Measurements from ENCODE around the gene CAPN5.
A peak's percentile ranks its signal among the peaks of the same experiment; 100 is the strongest.

Gene CAPN5

DNA sequence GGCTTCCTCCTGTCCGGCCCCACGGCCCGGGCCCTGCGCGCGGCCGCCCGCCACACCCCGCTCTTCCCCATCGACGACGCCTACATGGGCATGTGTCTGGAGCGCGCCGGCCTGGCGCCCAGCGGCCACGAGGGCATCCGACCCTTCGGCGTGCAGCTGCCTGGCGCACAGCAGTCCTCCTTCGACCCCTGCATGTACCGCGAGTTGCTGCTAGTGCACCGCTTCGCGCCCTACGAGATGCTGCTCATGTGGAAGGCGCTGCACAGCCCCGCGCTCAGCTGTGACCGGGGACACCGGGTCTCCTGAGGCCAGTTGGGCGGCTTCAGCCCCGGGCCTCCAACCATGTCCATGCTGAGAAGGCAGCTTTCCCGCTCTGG, 26.4 kb upstream of the CAPN5 start:
- ChIA-PET POLR2A (no interaction called here), CTCF (interaction anchor here (0.9 to 3.7 kb wide), 6 partner anchors 51 to 122 kb away, joined by 3 to 18 read pairs (median 6); no protein-coding TSS in a partner anchor)
- TF ChIP-seq, protein P1, sequence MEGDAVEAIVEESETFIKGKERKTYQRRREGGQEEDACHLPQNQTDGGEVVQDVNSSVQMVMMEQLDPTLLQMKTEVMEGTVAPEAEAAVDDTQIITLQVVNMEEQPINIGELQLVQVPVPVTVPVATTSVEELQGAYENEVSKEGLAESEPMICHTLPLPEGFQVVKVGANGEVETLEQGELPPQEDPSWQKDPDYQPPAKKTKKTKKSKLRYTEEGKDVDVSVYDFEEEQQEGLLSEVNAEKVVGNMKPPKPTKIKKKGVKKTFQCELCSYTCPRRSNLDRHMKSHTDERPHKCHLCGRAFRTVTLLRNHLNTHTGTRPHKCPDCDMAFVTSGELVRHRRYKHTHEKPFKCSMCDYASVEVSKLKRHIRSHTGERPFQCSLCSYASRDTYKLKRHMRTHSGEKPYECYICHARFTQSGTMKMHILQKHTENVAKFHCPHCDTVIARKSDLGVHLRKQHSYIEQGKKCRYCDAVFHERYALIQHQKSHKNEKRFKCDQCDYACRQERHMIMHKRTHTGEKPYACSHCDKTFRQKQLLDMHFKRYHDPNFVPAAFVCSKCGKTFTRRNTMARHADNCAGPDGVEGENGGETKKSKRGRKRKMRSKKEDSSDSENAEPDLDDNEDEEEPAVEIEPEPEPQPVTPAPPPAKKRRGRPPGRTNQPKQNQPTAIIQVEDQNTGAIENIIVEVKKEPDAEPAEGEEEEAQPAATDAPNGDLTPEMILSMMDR (IDR thresholded peaks at IDR 0.05; ENCODE audit: control extremely low read depth, extremely low read depth, low read depth, missing control alignments) = no peak
- DNase-seq (ENCODE audit: extremely low spot score) = no peak

DNA sequence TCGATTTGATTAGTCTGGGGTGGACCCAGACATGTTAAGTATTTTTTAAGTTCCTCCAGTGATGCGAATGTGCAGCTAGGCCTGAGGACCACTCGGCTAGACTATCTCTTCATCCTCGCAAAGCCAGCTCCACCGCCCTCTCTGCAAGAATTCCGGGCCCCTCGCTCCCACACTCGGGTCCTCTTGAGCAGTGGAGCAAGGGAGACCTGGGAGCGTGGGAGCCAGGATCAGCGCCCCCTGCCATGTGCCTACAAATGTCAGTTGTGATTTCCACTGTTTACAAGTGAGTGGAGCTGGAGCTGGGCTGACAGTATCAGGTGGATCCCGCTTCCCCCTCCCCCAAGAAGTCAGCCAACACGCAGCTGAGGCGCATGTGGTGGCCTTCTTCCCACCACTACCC, 25.9 kb upstream of the CAPN5 start:
- DNase-seq (ENCODE audit: extremely low spot score) = no peak
- TF ChIP-seq, protein P1 (IDR thresholded peaks at IDR 0.05; ENCODE audit: control extremely low read depth, extremely low read depth, low read depth, missing control alignments) = no peak
- CTCF ChIA-PET = interaction anchor here (1.4 to 3.7 kb wide), 3 partner anchors 50 to 123 kb away, joined by 5 to 18 read pairs (median 12); no protein-coding TSS in a partner anchor
- POLR2A ChIA-PET = no interaction called here

DNA sequence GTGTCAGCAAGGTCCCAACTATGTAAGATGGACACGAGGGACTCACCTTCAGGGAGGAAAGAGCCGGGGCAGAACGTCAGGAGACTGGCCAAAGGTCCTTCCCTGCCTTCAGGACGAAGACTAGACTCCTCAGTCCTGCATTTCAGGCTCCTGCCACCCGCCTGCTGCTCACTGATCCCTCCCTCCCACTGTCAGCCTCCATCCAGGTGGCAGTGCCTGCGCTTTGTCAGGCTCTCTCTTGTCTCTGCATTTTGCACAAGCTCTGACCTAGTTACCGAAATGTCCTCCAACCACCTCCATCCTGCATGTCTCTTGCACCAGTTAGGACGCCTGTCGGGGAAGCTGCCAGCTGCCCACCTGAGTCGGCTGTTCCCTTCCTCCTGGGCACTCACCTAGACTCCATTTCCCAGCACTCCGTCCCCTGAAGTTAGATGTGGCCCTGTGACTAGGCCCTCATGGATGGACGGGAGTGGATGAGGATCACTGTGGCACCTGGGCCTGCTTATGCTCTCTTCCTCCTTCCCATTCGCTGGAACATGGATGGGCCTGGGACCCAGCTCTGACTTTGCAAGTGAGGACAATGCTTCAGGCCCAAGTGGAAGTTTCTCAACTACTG, 24.6 kb upstream of the CAPN5 start:
- TF ChIP-seq, protein P1 (IDR thresholded peaks at IDR 0.05; ENCODE audit: control extremely low read depth, extremely low read depth, low read depth, missing control alignments) = no peak
- DNase-seq (ENCODE audit: extremely low spot score) = no peak
- ChIA-PET CTCF (interaction anchor here (1.0 to 3.9 kb wide), 4 partner anchors 12 to 122 kb away, joined by 3 to 27 read pairs (median 10); no protein-coding TSS in a partner anchor), POLR2A (no interaction called here)

DNA sequence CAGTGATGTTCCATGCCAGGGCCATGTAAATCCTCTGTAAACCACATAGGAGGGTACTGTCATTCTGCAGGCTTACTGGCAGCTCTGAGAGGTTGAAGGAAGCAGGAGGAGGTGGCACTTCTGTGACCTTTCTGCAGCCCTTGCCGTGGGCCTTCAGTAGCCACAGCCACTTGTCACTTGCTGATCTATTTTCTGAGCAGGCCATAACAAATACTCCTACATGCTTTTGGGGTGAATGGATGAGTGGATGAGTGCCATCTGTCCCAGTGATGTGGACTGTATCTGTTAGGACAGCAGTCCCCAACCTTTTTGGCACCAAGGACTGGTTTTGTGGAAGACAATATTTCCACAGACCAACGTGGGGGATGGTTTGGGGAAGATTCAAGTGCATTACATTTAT, 22.4 kb upstream of the CAPN5 start:
- no peak for DNase-seq (ENCODE audit: extremely low spot score)
- POLR2A ChIA-PET = no interaction called here
- TF ChIP-seq, protein P1 (IDR thresholded peaks at IDR 0.05; ENCODE audit: control extremely low read depth, extremely low read depth, low read depth, missing control alignments) = no peak
- CTCF ChIA-PET = interaction anchor here (0.7 to 3.9 kb wide), 5 partner anchors 9 to 47 kb away, joined by 3 to 27 read pairs (median 7); partner anchors contain the start of gene B3GNT6

DNA sequence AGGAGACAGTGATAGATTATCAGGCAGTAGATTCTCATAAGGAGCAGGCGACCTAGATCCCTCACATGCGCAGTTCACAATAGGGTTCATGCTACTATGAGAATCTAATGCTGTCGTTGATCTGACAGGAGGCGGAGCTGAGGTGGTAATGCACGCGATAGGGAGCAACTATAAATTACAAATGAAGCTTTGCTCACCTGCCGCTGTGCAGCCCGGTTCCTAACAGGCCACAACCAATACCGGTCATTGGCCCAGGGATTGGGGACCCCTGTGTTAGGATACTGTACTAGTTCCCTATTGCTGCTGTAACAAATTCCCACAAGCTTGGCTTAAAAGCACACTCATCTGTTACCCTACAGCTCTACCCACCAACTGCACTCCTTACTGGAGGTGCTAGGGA, 21.9 kb upstream of the CAPN5 start:
- ChIA-PET CTCF (interaction anchor here (0.7 to 3.9 kb wide), 9 partner anchors 9 to 143 kb away, joined by 3 to 27 read pairs (median 3); partner anchors contain the start of gene B3GNT6), POLR2A (no interaction called here)
- TF ChIP-seq, protein P1 (IDR thresholded peaks at IDR 0.05; ENCODE audit: control extremely low read depth, extremely low read depth, low read depth, missing control alignments) = no peak
- DNase-seq (ENCODE audit: extremely low spot score) = no peak

DNA sequence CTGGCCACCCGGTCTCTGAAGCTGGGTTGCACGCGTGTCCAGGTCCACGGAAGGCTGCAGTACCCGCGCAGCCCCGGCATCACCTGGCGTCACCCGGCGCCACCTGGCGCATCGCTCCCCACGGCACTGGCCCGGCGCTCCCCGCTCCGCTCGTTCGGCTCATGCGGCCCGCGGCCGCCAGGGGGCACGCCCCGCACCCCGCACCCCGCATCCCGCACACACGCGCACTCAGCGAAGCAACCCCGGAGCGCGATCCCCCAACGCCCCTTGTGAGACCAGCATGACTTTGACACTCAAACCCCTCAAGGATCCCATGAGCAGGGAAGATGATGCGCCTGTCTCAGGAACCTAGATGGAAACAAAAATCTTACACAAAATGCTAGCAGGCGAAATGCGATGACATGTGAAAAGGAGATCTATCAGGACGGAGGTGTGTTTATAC, 20.7 kb upstream of the CAPN5 start:
- TF ChIP-seq, protein P1 (IDR thresholded peaks at IDR 0.05; ENCODE audit: control extremely low read depth, extremely low read depth, low read depth, missing control alignments) = peak; percentile 57
- peak; percentile 75 for DNase-seq (ENCODE audit: extremely low spot score)
- ChIA-PET POLR2A (no interaction called here), CTCF (interaction anchor here (0.9 to 3.9 kb wide), 6 partner anchors 8 to 126 kb away, joined by 3 to 27 read pairs (median 6); partner anchors contain the start of gene B3GNT6)

Data from GM10248 (cell line).